ENCODE data around the gene LSM5.
A peak's percentile ranks its signal among the peaks of the same experiment; 100 is the strongest.

LSM5 gene

GRCh38 chr7:32481921-32482320, 8.3 kb downstream of the LSM5 start:
- TF ChIP-seq, protein P1, sequence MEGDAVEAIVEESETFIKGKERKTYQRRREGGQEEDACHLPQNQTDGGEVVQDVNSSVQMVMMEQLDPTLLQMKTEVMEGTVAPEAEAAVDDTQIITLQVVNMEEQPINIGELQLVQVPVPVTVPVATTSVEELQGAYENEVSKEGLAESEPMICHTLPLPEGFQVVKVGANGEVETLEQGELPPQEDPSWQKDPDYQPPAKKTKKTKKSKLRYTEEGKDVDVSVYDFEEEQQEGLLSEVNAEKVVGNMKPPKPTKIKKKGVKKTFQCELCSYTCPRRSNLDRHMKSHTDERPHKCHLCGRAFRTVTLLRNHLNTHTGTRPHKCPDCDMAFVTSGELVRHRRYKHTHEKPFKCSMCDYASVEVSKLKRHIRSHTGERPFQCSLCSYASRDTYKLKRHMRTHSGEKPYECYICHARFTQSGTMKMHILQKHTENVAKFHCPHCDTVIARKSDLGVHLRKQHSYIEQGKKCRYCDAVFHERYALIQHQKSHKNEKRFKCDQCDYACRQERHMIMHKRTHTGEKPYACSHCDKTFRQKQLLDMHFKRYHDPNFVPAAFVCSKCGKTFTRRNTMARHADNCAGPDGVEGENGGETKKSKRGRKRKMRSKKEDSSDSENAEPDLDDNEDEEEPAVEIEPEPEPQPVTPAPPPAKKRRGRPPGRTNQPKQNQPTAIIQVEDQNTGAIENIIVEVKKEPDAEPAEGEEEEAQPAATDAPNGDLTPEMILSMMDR (conservative IDR thresholded peaks at IDR 0.05): no peak
- TF ChIP-seq ZFX (IDR thresholded peaks at IDR 0.05): no peak
- no peak overlapping the region for H3K27ac ChIP-seq

- TF ChIP-seq, protein P1 (conservative IDR thresholded peaks at IDR 0.05): no peak
- no peak for TF ChIP-seq ZFX (IDR thresholded peaks at IDR 0.05)
- H3K27ac ChIP-seq: no peak overlapping the region
Measured at GRCh38 chr7:32481176-32481575, 9.0 kb downstream of the LSM5 start.

DNA sequence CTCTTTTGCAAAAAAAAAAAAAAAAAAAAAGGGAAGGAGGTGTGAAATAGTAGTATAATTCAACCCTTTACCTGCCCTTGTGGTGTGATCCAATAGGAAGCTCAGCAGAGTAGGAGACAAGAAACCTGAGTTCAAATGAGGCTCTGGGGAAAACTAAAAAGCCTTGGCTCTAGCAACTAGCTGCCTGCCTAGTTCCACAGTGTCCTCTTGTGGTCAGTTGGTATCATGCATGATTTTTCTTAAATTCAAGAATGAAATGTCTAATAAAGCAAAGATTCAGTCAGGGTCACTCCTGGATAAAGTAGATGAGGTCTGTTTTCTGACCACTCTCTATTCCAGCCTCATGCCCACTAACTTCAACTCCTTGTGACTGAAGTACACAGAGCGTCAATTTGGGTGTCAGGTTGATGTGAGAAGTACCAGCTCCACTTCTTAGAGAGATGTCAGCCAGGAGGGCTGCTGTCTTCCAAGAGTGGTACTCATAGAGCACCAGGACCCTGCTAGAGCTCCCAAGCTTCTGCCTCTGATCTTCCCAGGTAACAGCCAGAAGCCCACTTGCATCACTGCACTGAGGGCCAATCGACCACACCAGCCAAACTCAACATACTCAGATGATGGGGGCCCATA, 10.5 kb downstream of the LSM5 start:
- TF ChIP-seq, protein P1 (conservative IDR thresholded peaks at IDR 0.05): peak; percentile 89
- TF ChIP-seq ZFX (IDR thresholded peaks at IDR 0.05): no peak

GRCh38 chr7:32477649-32477980, 12.6 kb downstream of the LSM5 start:
- no peak for TF ChIP-seq ZFX (IDR thresholded peaks at IDR 0.05)
- TF ChIP-seq, protein P1 (conservative IDR thresholded peaks at IDR 0.05): no peak
- H3K27ac ChIP-seq: no peak overlapping the region

More for the DNA sequence above, 10.5 kb downstream of the LSM5 start:
- no peak overlapping the region for H3K27ac ChIP-seq

DNA sequence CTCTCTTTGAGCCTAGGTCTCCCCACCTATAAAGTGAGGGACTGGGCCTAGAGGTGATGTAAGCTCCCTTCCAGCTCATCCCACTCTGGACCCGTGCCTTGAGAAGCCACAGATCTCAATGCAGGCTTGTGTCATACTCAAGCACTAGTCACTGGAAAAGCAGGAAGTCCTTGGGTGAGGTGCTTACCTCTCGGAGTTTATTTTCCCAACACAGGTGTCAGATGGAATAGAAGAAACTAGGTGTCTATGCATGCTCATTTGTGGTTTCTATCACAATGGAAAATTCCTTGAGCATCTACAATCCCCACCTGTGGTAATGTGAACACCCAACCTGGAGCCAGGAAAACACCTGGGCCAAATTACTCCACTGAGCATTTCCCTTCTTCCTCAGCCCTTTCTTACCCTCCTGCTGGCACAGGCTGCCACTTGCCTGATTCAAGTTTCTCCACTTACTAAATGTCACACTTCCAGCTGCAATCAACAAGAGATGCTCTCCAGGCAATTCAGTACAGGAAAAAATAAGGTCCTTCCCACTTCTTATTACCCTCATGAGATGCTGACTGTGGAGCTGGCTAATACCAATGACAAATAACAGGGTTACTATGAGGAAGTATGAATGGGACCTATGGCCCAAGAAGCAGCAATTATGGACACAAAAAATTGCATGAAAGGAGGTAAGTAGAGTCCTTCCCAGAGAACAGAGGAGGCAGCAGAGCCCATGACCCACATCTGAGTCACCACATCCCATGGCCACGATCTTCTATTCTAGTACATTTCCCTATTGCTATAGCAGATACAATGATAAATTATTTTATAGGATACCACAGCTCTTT, 13.1 kb downstream of the LSM5 start:
- no peak overlapping the region for H3K27ac ChIP-seq
- TF ChIP-seq ZFX (IDR thresholded peaks at IDR 0.05): no peak
- TF ChIP-seq, protein P1 (conservative IDR thresholded peaks at IDR 0.05): no peak

DNA sequence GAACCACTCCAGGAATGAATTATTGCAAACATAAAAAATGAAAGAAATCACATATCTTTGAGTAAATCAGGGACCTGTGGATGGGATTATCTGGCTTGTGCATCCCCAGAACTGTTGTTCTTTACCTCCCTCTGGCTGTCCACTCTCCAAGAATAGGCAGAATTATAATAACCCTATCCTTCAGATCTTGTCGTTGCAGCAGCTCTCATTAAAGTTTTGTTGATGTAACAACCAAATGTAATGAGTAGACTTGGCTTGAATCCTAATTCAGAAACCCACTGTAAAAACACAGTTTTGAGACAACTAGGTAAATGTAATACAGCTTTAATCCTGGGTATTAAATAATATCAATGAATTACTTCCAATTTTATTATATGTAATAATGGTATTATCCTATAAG, 16.2 kb downstream of the LSM5 start:
- TF ChIP-seq, protein P1 (conservative IDR thresholded peaks at IDR 0.05): no peak
- TF ChIP-seq ZFX (IDR thresholded peaks at IDR 0.05): no peak
- H3K27ac ChIP-seq: no peak overlapping the region

- TF ChIP-seq, protein P1 (conservative IDR thresholded peaks at IDR 0.05): no peak
- TF ChIP-seq ZFX (IDR thresholded peaks at IDR 0.05): no peak
- H3K27ac ChIP-seq: no peak overlapping the region
Measured at GRCh38 chr7:32472015-32472414, 18.2 kb downstream of the LSM5 start.

Measured in C4-2B (cell line).